Measurements from ENCODE around the gene PPWD1. TPM values are rescaled to one million over a fixed set of nuclear protein-coding genes. Genes with fewer than 3 reads are reported as not detected.

Gene PPWD1
- total and polyA plus RNA-seq, 12 donors: 15.3 to 181 (median 28.4) TPM

DNA sequence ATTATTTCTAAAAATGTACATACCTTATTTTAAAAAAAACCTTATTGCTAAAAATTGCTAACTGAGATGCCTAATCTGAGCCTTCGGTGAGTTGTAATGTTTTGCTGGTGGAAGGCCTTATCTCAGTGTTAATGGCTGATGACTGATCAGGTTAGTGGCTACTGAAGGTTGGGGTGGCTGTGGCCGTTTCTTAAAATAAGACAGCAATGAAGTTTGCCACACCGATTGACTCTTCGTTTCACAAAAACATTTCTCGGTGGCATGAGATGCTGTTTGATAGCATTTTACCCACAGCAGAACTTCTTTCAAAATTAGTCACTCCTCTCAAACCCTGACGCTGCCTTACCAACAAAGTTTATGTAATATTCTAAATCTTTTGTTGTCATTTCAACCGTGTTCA lies 14.8 kb upstream of the PPWD1 start:
- Histone ChIP-seq H3K4me1 (replicated peaks in 1 of 2) (no peaks in the 10 kb centered on the region), H3K4me3 (no peak overlapping the region), H3K36me3 (replicated peaks in 1 of 2) (no peaks in the 10 kb centered on the region), H3K9me3 (replicated peaks in 1 of 3) (no peaks in the 10 kb centered on the region), H3K27ac (no peak overlapping the region), H3K27me3 (no peaks in the 10 kb centered on the region)
- no peak for TF ChIP-seq POLR2A (IDR thresholded peaks at IDR 0.05)
- TF ChIP-seq, protein P1, sequence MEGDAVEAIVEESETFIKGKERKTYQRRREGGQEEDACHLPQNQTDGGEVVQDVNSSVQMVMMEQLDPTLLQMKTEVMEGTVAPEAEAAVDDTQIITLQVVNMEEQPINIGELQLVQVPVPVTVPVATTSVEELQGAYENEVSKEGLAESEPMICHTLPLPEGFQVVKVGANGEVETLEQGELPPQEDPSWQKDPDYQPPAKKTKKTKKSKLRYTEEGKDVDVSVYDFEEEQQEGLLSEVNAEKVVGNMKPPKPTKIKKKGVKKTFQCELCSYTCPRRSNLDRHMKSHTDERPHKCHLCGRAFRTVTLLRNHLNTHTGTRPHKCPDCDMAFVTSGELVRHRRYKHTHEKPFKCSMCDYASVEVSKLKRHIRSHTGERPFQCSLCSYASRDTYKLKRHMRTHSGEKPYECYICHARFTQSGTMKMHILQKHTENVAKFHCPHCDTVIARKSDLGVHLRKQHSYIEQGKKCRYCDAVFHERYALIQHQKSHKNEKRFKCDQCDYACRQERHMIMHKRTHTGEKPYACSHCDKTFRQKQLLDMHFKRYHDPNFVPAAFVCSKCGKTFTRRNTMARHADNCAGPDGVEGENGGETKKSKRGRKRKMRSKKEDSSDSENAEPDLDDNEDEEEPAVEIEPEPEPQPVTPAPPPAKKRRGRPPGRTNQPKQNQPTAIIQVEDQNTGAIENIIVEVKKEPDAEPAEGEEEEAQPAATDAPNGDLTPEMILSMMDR (IDR thresholded peaks at IDR 0.05): no peak
- no peak for DNase-seq
- 91 to 98% (median 97%) methylated on average over 7 of the region's 7 CpGs for whole genome bisulfite sequencing, 4 donors
- intact Hi-C loops (cut with DNase I): no loop called here

DNA sequence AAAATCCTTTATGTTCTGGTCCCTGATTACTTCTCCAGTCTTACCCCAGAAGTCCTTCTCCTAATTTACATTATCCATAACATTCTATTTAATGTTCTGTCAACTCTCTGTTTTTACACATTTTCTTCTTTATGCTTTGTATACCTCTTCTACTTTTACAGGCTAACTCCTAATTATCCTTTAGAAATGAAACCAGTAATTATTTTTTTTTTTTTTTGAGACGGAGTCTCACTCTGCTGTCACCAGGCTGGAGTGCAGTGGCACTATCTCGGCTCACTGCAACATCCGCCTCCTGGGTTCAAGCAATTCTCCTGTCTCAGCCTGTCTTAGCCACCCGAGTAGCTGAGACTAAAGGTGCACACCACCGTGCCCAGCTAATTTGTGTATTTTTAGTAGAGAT lies 9.2 kb upstream of the PPWD1 start:
- Histone ChIP-seq H3K9me3 (replicated peaks in 1 of 3) (no peaks in the 10 kb centered on the region), H3K36me3 (replicated peaks in 1 of 2) (no peaks in the 10 kb centered on the region), H3K4me3 (no peak overlapping the region), H3K27ac (no peak overlapping the region), H3K4me1 (replicated peaks in 1 of 2) (no peaks in the 10 kb centered on the region), H3K27me3 (no peaks in the 10 kb centered on the region)
- DNase-seq: no peak
- WGBS, 4 donors: 77 to 95% (median 87%) methylated on average over 5 of the region's 5 CpGs
- intact Hi-C loops (cut with DNase I): no loop called here
- TF ChIP-seq, protein P1 (IDR thresholded peaks at IDR 0.05): no peak
- TF ChIP-seq POLR2A (IDR thresholded peaks at IDR 0.05): no peak

DNA sequence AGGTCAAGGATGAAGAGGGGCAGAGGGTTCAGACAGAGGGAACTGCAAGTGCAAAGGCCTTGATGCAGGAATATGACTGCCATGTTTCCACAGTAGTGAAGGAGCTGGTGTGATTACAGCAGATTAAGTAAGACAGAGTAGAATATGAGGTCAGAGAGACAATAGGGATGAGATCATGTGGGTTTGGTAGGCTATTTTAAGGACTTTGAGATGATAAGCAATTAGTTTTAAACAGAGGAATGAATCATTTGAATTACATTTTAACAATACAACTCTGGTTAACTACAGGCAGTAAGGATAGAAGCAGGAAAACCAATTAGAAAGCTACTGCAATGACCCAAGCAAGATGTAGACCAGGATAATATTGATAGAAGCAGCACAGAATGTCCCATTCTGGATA lies 7.8 kb upstream of the PPWD1 start:
- no peaks in the 10 kb centered on the region for H3K9me3 ChIP-seq (replicated peaks in 1 of 3)
- no peak for DNase-seq
- H3K27me3 ChIP-seq: no peaks in the 10 kb centered on the region
- no peaks in the 10 kb centered on the region for H3K36me3 ChIP-seq (replicated peaks in 1 of 2)
- H3K27ac ChIP-seq: no peak overlapping the region
- intact Hi-C loops (cut with DNase I): no loop called here
- TF ChIP-seq POLR2A (IDR thresholded peaks at IDR 0.05): no peak
- TF ChIP-seq, protein P1 (IDR thresholded peaks at IDR 0.05): no peak
- no peak overlapping the region for H3K4me3 ChIP-seq
- H3K4me1 ChIP-seq (replicated peaks in 1 of 2): no peaks in the 10 kb centered on the region

DNA sequence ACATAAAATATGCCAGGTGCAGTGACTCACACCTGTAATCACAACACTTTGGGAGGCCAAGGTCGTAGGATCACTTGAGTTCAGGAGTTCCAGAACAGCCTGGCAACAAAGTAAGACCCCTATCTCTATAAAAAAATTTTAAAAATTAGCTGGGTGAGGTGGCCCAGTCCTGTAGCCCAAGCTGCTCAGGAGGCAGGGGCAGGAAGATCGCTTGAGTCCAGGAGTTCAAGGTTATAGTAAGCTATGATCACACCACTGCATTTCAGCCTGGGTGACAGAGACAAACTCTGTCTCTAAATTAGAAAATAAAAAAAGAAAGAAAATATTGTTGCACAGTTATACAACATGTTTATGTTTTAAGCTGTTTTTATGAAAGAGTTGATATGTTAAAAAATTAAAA lies 6.9 kb upstream of the PPWD1 start:
- intact Hi-C loops (cut with DNase I): no loop called here
- no peaks in the 10 kb centered on the region for H3K9me3 ChIP-seq (replicated peaks in 1 of 3)
- H3K4me3 ChIP-seq: no peak overlapping the region
- H3K36me3 ChIP-seq (replicated peaks in 1 of 2): no peaks in the 10 kb centered on the region
- no peaks in the 10 kb centered on the region for H3K4me1 ChIP-seq (replicated peaks in 1 of 2)
- no peak overlapping the region for H3K27ac ChIP-seq
- no peak for DNase-seq
- TF ChIP-seq, protein P1 (IDR thresholded peaks at IDR 0.05): no peak
- TF ChIP-seq POLR2A (IDR thresholded peaks at IDR 0.05): no peak
- H3K27me3 ChIP-seq: no peaks in the 10 kb centered on the region
- 59 to 76% (median 65%) methylated on average over 2 of the region's 2 CpGs for WGBS, 4 donors

Data from adrenal gland (tissue), 12 donors.